Middle frontal gyrus (tissue), 1 donor: Measurements from ENCODE around the gene TMEM238.

Experiments used
- DNase-seq: peaks from one replicate; pipeline ENCODE4 v3.0.0-alpha.2; 2015; ENCODE audit warnings: low spot score; ENCODE audit errors: extremely low spot score

TMEM238 gene

GRCh38 chr19:55382013-55382412 lies 2.1 kb downstream of the TMEM238 start:
- no peak for DNase-seq

- DNase-seq: no peak
Observed at GRCh38 chr19:55379174-55379573, 4.9 kb downstream of the TMEM238 start.

- DNase-seq: no peak
Observed at GRCh38 chr19:55377356-55378131, 6.5 kb downstream of the TMEM238 start.

- DNase-seq: no peak
Observed at GRCh38 chr19:55376241-55376933, 7.7 kb downstream of the TMEM238 start, which contains the start of gene TMEM190. Gene TMEM190, plus strand, starts transcription at chr19:55376826. Its CDS starts 28 bp downstream, at chr19:55376854.

GRCh38 chr19:55373993-55374757 lies 9.9 kb downstream of the TMEM238 start:
- DNase-seq: no peak

- no peak for DNase-seq
Observed at GRCh38 chr19:55373306-55373992, 10.6 kb downstream of the TMEM238 start.

- no peak for DNase-seq
Observed at GRCh38 chr19:55372316-55373081, 11.6 kb downstream of the TMEM238 start.

GRCh38 chr19:55370305-55370988 lies 13.6 kb downstream of the TMEM238 start, which contains the start of gene IL11:
Gene IL11, minus strand, starts transcription at chr19:55370463. Its CDS starts 153 bp downstream, at chr19:55370310.
- no peak for DNase-seq

- DNase-seq: no peak
Observed at GRCh38 chr19:55369653-55370304, 14.3 kb downstream of the TMEM238 start.

- no peak for DNase-seq
Observed at GRCh38 chr19:55368701-55369563, 15.2 kb downstream of the TMEM238 start.

- DNase-seq: no peak
Observed at GRCh38 chr19:55368106-55368505, 16.0 kb downstream of the TMEM238 start.

- no peak for DNase-seq
Observed at GRCh38 chr19:55366790-55367189, 17.3 kb downstream of the TMEM238 start.

- no peak for DNase-seq
Observed at GRCh38 chr19:55365964-55366363, 18.1 kb downstream of the TMEM238 start.

GRCh38 chr19:55365245-55365644 lies 18.8 kb downstream of the TMEM238 start:
- DNase-seq: no peak

- no peak for DNase-seq
Observed at GRCh38 chr19:55362990-55363716, 20.9 kb downstream of the TMEM238 start, which contains the start of gene GARIN5B. Gene GARIN5B, minus strand, starts transcription at chr19:55363260. Its CDS starts 194 bp downstream, at chr19:55363066.

- DNase-seq: no peak
Observed at GRCh38 chr19:55362174-55362989, 21.7 kb downstream of the TMEM238 start.

GRCh38 chr19:55360902-55361301 lies 23.2 kb downstream of the TMEM238 start:
- no peak for DNase-seq
